HepG2 (cell line): ENCODE results near the gene IL17C. TPM values are rescaled to one million over a fixed set of nuclear protein-coding genes. Genes with fewer than 3 reads are reported as not detected.

Experiments used
- CREBL2 ChIP-seq: sonication (generic); formaldehyde crosslinking; IDR thresholded peaks from 2 replicates; pipeline ENCODE4 v1.8.1; 2023; ENCODE audit warnings: missing genetic modification reagents, mild to moderate bottlenecking, borderline replicate concordance
- EED ChIP-seq: sonication (generic); formaldehyde crosslinking; IDR thresholded peaks from 2 replicates; pipeline ENCODE4 v1.5.0; 2020; ENCODE audit warnings: mild to moderate bottlenecking, missing genetic modification reagents
- ESRRA ChIP-seq: sonication (generic); formaldehyde crosslinking; IDR thresholded peaks from 2 replicates; pipeline ENCODE4 v1.5.1; 2020; ENCODE audit warnings: mild to moderate bottlenecking, low read depth, missing genetic modification reagents
- EZH2 ChIP-seq: conservative IDR thresholded peaks from 2 replicates; pipeline ENCODE4 v1.6.1; 2012; ENCODE audit warnings: mild to moderate bottlenecking, low read depth, low read length, moderate library complexity
- IKZF4 ChIP-seq: sonication (generic); formaldehyde crosslinking; IDR thresholded peaks from 2 replicates; pipeline ENCODE4 v1.5.1; 2020; ENCODE audit warnings: borderline replicate concordance, mild to moderate bottlenecking, low read depth, missing genetic modification reagents; ENCODE audit errors: not compliant biosample characterization
- MEIS2 ChIP-seq: sonication (generic); formaldehyde crosslinking; IDR thresholded peaks from 2 replicates; pipeline ENCODE4 v1.9.0; 2021; ENCODE audit warnings: mild to moderate bottlenecking, missing genetic modification reagents
- NCOR1 ChIP-seq: fragments of 200-600 bp; sonication (generic); IDR thresholded peaks from 2 replicates; pipeline ENCODE4 v1.7.0; 2017; ENCODE audit warnings: antibody characterized with exemption, low read length, borderline replicate concordance
- PCBP2 ChIP-seq: fragments of 200-400 bp; formaldehyde crosslinking; optimal IDR thresholded peaks from 2 replicates; pipeline ENCODE3; 2018; ENCODE audit warnings: low read length, low read depth; ENCODE audit not compliant: poor library complexity, severe bottlenecking
- RAD21 ChIP-seq: fragments of 450-650 bp; formaldehyde crosslinking; IDR thresholded peaks from 2 replicates; pipeline ENCODE4 v1.5.0; 2020; ENCODE audit warnings: mild to moderate bottlenecking
- SAFB2 ChIP-seq: sonication (generic); formaldehyde crosslinking; IDR thresholded peaks from 2 replicates; pipeline ENCODE4 v1.5.1; 2020; ENCODE audit warnings: missing genetic modification reagents, low read depth, mild to moderate bottlenecking, borderline replicate concordance
- TBX2 ChIP-seq: sonication (generic); formaldehyde crosslinking; IDR thresholded peaks from 2 replicates; pipeline ENCODE4 v1.5.0; 2020; ENCODE audit warnings: missing genetic modification reagents, mild to moderate bottlenecking, borderline replicate concordance
- TCF12 ChIP-seq, 2 experiments: fragments of 450-650 bp in 1 of 2; sonication (generic) in 1 of 2; formaldehyde crosslinking in 1 of 2; IDR thresholded peaks; 2 replicates each; pipeline versions ENCODE4 v1.6.1 to v1.8.0; 2017 to 2022; ENCODE audit warnings: antibody characterized with exemption in 1 of 2, mild to moderate bottlenecking in 1 of 2, missing genetic modification reagents in 1 of 2, moderate library complexity in 1 of 2
- TMF1 ChIP-seq: sonication (generic); formaldehyde crosslinking; IDR thresholded peaks from 2 replicates; pipeline ENCODE4 v1.8.1; 2022; ENCODE audit warnings: low read depth, missing genetic modification reagents
- TRIM24 ChIP-seq: sonication (generic); formaldehyde crosslinking; IDR thresholded peaks from 2 replicates; pipeline ENCODE4 v1.8.0; 2022; ENCODE audit warnings: mild to moderate bottlenecking, missing genetic modification reagents
- WIZ ChIP-seq: sonication (generic); formaldehyde crosslinking; IDR thresholded peaks from 2 replicates; pipeline ENCODE4 v1.5.1; 2020; ENCODE audit warnings: mild to moderate bottlenecking, missing genetic modification reagents
- ZGPAT ChIP-seq: IDR thresholded peaks from 2 replicates; pipeline ENCODE4 v1.6.1; 2016; ENCODE audit warnings: mild to moderate bottlenecking
- ZNF280B ChIP-seq: sonication (generic); formaldehyde crosslinking; IDR thresholded peaks from 2 replicates; pipeline ENCODE4 v1.5.0; 2020; ENCODE audit warnings: missing genetic modification reagents, mild to moderate bottlenecking, borderline replicate concordance
- ZNF414 ChIP-seq: sonication (generic); formaldehyde crosslinking; IDR thresholded peaks from 2 replicates; pipeline ENCODE4 v1.5.0; 2020; ENCODE audit warnings: missing genetic modification reagents
- ZNF432 ChIP-seq: sonication (generic); formaldehyde crosslinking; IDR thresholded peaks from 2 replicates; pipeline ENCODE4 v1.5.0; 2020; ENCODE audit warnings: missing genetic modification reagents, mild to moderate bottlenecking, borderline replicate concordance
- ZNF687 ChIP-seq: sonication (generic); formaldehyde crosslinking; IDR thresholded peaks from 2 replicates; pipeline ENCODE4 v1.5.1; 2020; ENCODE audit warnings: mild to moderate bottlenecking, missing genetic modification reagents, moderate library complexity
- polyA plus RNA-seq, 8 experiments: library from polyadenylated mRNA; depleted of rRNA in 3 of 8; stranded (reverse) in 7 of 8; unstranded in 1 of 8; fragments of >200 nt; fragmentation: Illumina TruSeq in 4 of 8; extraction: Trizol in 4 of 8; gene quantifications; 2 replicates each; pipeline versions ENCODE4 v1.2.1 to v1.2.3, GENCODE V29; 2011 to 2016; ENCODE audit warnings: low read depth in 4 of 8, missing spikeins in 1 of 8, mixed read lengths in 1 of 8; ENCODE audit not compliant: insufficient read depth in 1 of 8
- total RNA-seq, 5 experiments: library from RNA; depleted of rRNA; stranded (reverse); fragments of >200 nt; fragmentation: Illumina TruSeq; extraction: Trizol; gene quantifications; 2 replicates each; pipeline ENCODE4 v1.2.3, GENCODE V29; 2016; ENCODE audit warnings: low read depth in 1 of 5

IL17C gene
- total and polyA plus RNA-seq, 2 of the 13 experiments (the other 11 are each of a cell fraction or from before 2014, with no cell fraction given), result not detected

- TF ChIP-seq ZNF414 (CRISPR knock-in tag), result no peak; the same call in 1 of the 2 replicates
- no peak for TF ChIP-seq PCBP2
- peak; percentile 23; the same call in 1 of the 2 replicates for TF ChIP-seq WIZ
- no peak for TF ChIP-seq ZNF432 (CRISPR knock-in tag)
- TF ChIP-seq MEIS2 (CRISPR knock-in tag), result peak; percentile 64; the same call in 1 of the 2 replicates
- TF ChIP-seq ESRRA (CRISPR knock-in tag), result no peak
- TF ChIP-seq NCOR1, result no peak
- peak; percentile 59; the same call in 1 of the 2 replicates for TF ChIP-seq EZH2
- TF ChIP-seq CREBL2 (CRISPR knock-in tag), result no peak
- peak; percentile 56; the same call in 1 of the 2 replicates for TF ChIP-seq TBX2 (CRISPR knock-in tag)
- no peak for TF ChIP-seq TRIM24 (CRISPR knock-in tag)
- no peak; the same call in 1 of the 2 replicates for TF ChIP-seq TMF1 (CRISPR knock-in tag)
- peak; percentile 73 for TF ChIP-seq EED
- TF ChIP-seq RAD21, result peak; percentile 17
- peak; percentile 76 for TF ChIP-seq ZGPAT (CRISPR knock-in tag)
- peak; percentile 50 for TF ChIP-seq IKZF4 (CRISPR knock-in tag)
- TF ChIP-seq TCF12 (IDR thresholded peaks at IDR 0.05), result no peak
- TF ChIP-seq TCF12 (CRISPR knock-in tag; IDR thresholded peaks at IDR 0.05), result peak; percentile 18; the same call in 1 of the 2 replicates
- peak; percentile 93 for TF ChIP-seq ZNF687
- TF ChIP-seq ZNF280B (CRISPR knock-in tag), result peak; percentile 90
- TF ChIP-seq SAFB2 (CRISPR knock-in tag), result peak; percentile 76
These were observed 48.3 kb downstream of the IL17C start, which contains the start of gene SNAI3 (continued) for GRCh38 chr16:88686439-88687253.
